GM18505 (cell line): ENCODE results near the gene EVA1C.
"Not testable (repeated sequence)": the region's sequence is repeated elsewhere in the genome, so short reads cannot be mapped to it uniquely, and the experiment has no call there.

ENCODE experiments used
- ATAC-seq: cut with Tn5 transposase; IDR thresholded peaks from one replicate; pipeline ENCODE4 v1.9.1; 2021; ENCODE audit not compliant: unreplicated experiment
- POLR2A ChIP-seq: IDR thresholded peaks from 4 replicates; pipeline ENCODE4 v1.6.1; 2011; ENCODE audit warnings: borderline replicate concordance; ENCODE audit not compliant: insufficient read depth, insufficient read length; ENCODE audit errors: extremely low read depth

EVA1C gene

GRCh38 chr21:32494934-32495709, 82.6 kb downstream of the EVA1C start:
- TF ChIP-seq POLR2A: no peak
- ATAC-seq: no peak

DNA sequence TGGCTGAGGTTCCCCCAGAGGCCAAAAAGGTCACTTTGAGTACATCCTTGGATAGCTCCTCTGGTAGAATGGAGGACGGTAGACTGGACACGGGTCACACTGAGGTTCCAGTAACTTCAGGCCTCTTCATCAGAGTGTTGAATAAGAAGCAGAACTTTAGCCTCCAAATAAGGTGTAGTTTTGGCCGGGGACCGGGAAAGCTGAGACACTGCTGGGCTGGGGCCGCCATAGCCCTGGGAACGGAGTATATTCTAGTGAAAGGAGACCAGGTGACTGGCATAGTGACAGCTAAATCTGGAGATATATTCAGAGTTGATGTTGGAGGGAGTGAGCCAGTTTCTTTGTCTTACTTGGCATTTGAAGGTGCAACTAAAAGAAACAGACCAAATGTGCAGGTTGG, 84.1 kb downstream of the EVA1C start:
- ATAC-seq: no peak
- TF ChIP-seq POLR2A: no peak

DNA sequence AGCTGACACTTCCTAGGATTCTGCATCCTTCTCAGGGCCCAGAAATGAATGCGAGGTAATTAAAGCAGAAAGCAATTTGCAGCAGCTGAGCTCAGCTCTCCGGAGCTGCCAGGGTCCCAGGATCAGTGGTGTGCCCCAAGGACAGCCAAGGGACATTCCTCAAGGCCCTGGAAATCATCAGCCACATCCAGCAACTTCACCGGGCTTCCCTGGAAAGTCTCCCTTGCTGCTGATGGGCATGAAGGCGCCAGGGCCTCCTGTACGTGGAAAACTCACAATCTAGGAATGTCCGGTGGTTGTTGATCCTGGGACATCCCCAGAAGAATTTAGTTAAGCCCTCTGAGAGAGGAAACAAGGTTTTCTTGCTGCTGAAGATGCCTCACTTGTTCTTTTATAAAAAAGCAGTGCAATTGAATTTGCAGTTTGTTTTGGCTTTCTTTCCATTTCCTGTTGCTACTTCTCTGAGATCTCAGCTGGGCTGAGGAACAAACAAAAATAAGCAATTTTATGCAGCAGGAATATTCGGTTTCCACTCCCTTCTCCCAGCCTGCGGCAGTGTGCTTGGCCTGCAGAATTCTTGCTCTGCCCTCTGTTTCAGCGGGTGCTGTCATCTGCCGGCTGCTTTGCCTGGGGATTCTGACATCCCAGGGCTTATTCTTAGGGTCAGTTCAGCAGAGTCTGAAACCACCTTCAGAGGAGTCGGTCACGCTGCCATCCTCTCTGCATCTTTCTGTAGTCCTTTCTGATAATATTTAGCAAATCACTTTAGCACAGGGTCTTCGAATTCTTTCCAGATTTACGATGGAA, 86.9 kb downstream of the EVA1C start:
- ATAC-seq: no peak
- no peak for TF ChIP-seq POLR2A

GRCh38 chr21:32503641-32504040, 91.1 kb downstream of the EVA1C start:
- ATAC-seq: not testable (repeated sequence)

- ATAC-seq: not testable (repeated sequence)
These were observed 93.3 kb downstream of the EVA1C start for GRCh38 chr21:32505767-32506166.

GRCh38 chr21:32506411-32506965, 94.0 kb downstream of the EVA1C start:
- ATAC-seq: not testable (repeated sequence)

GRCh38 chr21:32507342-32507919, 94.9 kb downstream of the EVA1C start:
- no peak for TF ChIP-seq POLR2A
- ATAC-seq: no peak

GRCh38 chr21:32508036-32508435, 95.5 kb downstream of the EVA1C start:
- ATAC-seq: not testable (repeated sequence)

- no peak for ATAC-seq
- TF ChIP-seq POLR2A: no peak
These were observed 96.1 kb downstream of the EVA1C start for GRCh38 chr21:32508558-32508957.

- ATAC-seq: not testable (repeated sequence)
These were observed 96.5 kb downstream of the EVA1C start for GRCh38 chr21:32508975-32509374.

DNA sequence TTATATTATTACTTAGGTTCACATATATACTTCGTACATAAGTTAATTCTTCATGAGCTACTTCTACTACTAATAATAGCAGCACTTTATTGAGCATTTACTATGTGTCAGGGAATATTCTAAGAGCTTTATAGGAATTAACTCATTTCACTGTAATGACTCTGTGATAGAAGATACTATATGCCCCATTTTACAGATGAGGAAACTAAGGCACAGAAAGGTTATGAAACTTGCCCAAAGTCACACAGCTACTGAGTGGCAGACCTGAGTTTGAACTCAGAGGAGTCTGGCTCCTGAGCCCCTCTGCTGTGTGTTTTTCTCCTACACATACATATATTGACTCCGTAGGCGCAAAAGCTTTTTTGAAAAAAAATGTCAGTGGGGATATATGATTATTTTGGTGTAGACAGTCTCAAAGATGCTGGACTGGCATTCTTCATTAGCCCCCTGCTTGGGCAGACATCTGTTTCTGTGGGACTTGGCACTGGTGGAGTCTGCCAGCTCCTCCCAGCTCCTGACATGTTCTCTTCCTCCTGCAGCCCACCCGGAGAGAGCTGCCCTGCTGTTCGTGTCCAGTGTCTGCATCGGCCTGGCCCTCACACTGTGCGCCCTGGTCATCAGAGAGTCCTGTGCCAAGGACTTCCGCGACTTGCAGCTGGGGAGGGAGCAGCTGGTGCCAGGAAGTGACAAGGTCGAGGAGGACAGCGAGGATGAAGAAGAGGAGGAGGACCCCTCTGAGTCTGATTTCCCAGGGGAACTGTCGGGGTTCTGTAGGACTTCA, 102.0 kb downstream of the EVA1C start:
- TF ChIP-seq POLR2A: no peak
- ATAC-seq: no peak

DNA sequence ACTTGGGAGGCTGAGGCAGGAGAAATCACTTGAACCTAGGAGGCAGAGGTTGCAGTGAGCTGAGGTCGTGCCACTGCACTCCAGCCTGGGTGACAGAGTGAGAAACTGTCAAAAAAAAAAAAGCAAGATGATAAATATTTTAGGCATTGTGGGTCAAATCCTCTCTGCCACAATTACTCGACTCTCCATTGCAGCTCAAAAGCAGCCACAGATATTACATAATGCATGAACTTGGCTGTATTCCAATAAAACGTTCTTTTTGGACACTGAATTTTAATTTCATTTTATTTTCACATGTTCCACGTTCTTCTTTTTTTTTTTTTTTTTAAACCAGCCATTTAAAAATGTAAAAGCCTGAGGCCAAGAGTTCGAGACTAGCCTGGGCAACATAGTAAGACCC, 103.4 kb downstream of the EVA1C start:
- ATAC-seq: no peak
- TF ChIP-seq POLR2A: no peak
